GM12864 (cell line): Measurements from ENCODE around the gene ALG1.
"Not testable (repeated sequence)": the region's sequence is repeated elsewhere in the genome, so short reads cannot be mapped to it uniquely, and the experiment has no call there.

ENCODE experiments used
- DNase-seq: peaks from one replicate; pipeline ENCODE4 v3.0.0-alpha.2; 2011; ENCODE audit warnings: low read depth
- H3K4me3 ChIP-seq: 2 replicates; pipeline ENCODE4 v1.5.1; 2011; ENCODE audit warnings: mild to moderate bottlenecking, low read depth, low read length, control low read depth
- TF ChIP-seq, protein P1 (sequence below): IDR thresholded peaks from 2 replicates; pipeline ENCODE4 v1.5.1; 2011; ENCODE audit warnings: low read depth, mild to moderate bottlenecking, moderate library complexity, low read length, control low read depth, inconsistent platforms; ENCODE audit errors: missing control alignments

The ALG1 gene

DNA sequence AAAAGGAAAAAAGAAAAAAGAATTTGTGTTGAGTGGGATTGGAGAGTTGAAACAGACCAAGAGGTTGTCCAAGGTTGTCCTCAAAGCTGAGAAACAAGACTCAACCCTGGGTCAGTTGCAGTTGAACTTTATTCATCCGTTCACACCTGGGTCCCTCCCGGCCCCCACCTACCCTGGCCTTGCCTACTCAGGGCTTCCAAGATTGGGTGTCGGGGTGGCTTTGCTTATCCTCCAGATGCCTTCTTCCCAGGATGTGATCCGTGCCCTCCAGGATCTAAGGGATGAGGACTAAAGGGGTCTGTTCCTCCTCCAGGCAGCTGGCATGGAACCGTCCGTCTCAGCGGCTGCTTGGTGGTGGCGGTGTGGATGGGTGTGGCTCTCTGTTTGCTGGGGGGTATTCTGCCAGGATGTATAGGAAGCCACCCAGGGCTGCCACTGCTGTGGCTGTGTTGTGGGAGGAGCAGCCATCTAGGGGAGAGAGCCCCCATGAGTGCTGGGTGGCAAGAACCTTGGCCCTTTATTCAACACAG, 27.6 kb upstream of the ALG1 start:
- DNase-seq, result no peak
- H3K4me3 ChIP-seq, result no peak overlapping the region
- TF ChIP-seq, protein P1, sequence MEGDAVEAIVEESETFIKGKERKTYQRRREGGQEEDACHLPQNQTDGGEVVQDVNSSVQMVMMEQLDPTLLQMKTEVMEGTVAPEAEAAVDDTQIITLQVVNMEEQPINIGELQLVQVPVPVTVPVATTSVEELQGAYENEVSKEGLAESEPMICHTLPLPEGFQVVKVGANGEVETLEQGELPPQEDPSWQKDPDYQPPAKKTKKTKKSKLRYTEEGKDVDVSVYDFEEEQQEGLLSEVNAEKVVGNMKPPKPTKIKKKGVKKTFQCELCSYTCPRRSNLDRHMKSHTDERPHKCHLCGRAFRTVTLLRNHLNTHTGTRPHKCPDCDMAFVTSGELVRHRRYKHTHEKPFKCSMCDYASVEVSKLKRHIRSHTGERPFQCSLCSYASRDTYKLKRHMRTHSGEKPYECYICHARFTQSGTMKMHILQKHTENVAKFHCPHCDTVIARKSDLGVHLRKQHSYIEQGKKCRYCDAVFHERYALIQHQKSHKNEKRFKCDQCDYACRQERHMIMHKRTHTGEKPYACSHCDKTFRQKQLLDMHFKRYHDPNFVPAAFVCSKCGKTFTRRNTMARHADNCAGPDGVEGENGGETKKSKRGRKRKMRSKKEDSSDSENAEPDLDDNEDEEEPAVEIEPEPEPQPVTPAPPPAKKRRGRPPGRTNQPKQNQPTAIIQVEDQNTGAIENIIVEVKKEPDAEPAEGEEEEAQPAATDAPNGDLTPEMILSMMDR, result no peak

DNA sequence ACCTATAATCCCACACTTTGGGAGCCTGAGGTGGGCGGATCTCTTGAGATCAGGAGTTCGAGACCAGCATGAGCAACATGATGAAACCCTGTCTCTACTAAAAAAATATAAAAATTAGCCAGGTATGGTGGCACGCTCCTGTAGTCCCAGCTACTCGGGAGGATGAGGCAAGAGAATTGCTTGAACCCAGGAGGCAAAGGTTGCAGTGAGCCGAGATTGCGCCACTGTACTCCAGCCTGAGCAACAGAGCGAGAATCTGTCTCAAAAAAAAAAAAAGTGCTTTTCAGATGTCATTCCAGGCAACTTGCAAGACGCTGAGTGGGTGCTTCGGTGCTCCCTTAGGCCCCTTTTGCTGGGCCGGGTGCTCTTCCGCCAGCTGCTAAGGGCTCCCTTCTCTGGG, 27.1 kb upstream of the ALG1 start:
- H3K4me3 ChIP-seq, DNase-seq: not testable (repeated sequence)

DNA sequence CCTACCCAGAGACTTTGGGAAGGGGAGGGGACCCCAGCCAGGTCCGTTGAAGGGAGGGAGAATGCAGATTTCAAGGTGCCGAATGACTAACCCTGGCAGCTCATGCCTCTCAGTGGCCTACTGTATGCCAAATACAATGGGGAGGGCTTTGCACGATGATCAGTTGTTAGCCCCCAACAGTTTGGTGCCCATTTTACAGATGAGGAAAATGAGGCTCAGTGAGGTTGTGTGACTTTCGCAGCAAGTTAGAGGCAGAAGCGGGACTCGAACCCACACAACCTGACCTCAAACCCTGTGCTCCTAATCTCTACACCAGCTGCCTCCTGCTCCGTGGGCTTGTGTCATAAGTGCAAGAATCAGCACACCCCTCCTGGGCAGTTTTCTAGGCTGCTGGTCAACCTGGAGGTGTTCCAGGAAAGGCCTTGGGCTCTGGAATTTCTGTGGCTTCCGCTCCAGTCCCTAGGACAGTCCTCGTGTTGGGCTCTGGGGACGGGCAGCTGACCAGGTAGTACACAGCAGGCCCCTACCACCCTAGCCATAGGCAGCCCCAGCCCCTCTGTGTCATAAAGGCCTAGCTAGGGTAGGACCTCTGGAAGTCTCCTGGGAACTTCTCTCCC, 26.0 kb upstream of the ALG1 start:
- H3K4me3 ChIP-seq, result no peak overlapping the region
- no peak for DNase-seq
- TF ChIP-seq, protein P1, result no peak

DNA sequence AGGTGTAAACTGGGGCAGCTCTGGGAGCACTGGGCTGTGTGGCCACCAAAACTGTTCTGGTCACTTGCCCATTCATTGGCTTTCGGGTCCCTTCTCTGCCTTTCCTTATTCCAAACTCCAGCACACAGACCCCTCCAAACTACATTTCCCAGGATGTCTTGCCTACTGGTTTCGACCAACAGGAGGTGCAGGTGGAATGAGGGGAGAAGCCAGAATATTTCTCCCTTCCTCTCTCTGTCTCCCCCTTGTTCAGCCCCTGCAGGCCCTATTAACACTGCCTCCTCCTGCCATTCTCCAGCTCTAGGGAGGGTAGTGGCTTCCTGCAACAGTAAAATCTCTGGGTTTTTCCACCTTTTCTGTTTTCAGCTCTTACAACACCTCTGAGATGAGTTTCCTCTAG, 24.7 kb upstream of the ALG1 start:
- DNase-seq, result no peak
- TF ChIP-seq, protein P1, result no peak
- no peak overlapping the region for H3K4me3 ChIP-seq

- TF ChIP-seq, protein P1, result no peak
- no peak for DNase-seq
- H3K4me3 ChIP-seq, result no peak overlapping the region
Measured at GRCh38 chr16:5054876-5055865, 16.5 kb upstream of the ALG1 start.

DNA sequence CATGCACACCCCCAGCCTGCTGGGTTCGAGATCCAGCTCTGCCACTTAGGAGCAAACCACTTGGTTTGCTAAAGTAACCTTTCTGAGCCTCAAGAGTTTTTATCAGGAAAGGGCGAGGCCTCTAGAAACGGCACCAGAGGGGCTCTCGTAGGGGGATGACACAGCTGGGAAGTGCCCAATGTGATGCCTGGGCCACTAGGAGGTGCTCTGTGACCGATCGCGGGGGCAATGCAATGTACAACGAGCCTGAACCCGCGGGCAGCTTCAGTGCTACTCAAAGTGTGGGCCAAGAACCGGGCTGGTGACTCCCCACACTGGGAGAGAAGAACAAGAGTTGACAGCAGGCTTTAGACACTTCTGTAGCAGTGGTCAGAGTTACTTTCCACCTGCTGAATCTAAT, 15.3 kb upstream of the ALG1 start:
- TF ChIP-seq, protein P1, result peak; percentile 81
- no peak for DNase-seq
- H3K4me3 ChIP-seq, result no peak overlapping the region

- DNase-seq, result no peak
- H3K4me3 ChIP-seq, result no peak overlapping the region
Measured at GRCh38 chr16:5058476-5058875, 13.2 kb upstream of the ALG1 start.

More at GRCh38 chr16:5058476-5058875, 13.2 kb upstream of the ALG1 start:
- TF ChIP-seq, protein P1, result peak; percentile 17
